Common myeloid progenitor, CD34-positive (primary cell): ENCODE measurements around the gene UBE2U.

Experiments
- CTCF ChIA-PET: fragments of 350-600 bp; sonication (Branson Sonifier 250); formaldehyde crosslinking; loops from one replicate; lab custom pipeline; 2021; ENCODE audit warnings: antibody characterized with exemption; lab: Charles Lee
- POLR2A ChIA-PET: fragments of 350-600 bp; sonication (Branson Sonifier 250); formaldehyde crosslinking; loops from one replicate; lab custom pipeline; 2021; ENCODE audit warnings: antibody characterized with exemption; lab: Charles Lee
- DNase-seq, 3 donors: peaks; one replicate each; pipeline versions ENCODE4 v3.0.0 to v3.0.0-alpha.2; 2013
- H3K27ac ChIP-seq, 2 experiments: 1 replicate in 1 of 2; 2 replicates in 1 of 2; pipeline ENCODE4 v1.7.0; 2013; ENCODE audit warnings: inconsistent platforms in 2 of 2, low read length in 2 of 2, mild to moderate bottlenecking in 2 of 2, low read depth in 1 of 2, moderate library complexity in 1 of 2; ENCODE audit not compliant: severe bottlenecking in 2 of 2, insufficient read depth in 1 of 2, poor library complexity in 1 of 2
- H3K27me3 ChIP-seq, 5 experiments: replicated peaks in 2 of 5; 1 replicate in 3 of 5; 2 replicates in 2 of 5; pipeline versions ENCODE4 v1.6.1 to v1.7.0; 2013; ENCODE audit warnings: low read length in 4 of 5, mild to moderate bottlenecking in 2 of 5, moderate library complexity in 2 of 5, inconsistent platforms in 1 of 5; ENCODE audit not compliant: insufficient read depth in 5 of 5, control insufficient read depth in 4 of 5
- H3K36me3 ChIP-seq, 4 experiments: 1 replicate in 2 of 4; 2 replicates in 2 of 4; pipeline versions ENCODE4 v1.6.1 to v1.7.0; 2013; ENCODE audit warnings: low read length in 3 of 4, control low read depth in 1 of 4, mild to moderate bottlenecking in 1 of 4; ENCODE audit not compliant: control insufficient read depth in 4 of 4, insufficient read depth in 4 of 4
- H3K4me1 ChIP-seq, 4 experiments: 1 replicate in 3 of 4; 2 replicates in 1 of 4; pipeline versions ENCODE4 v1.6.1 to v1.7.1; 2013; ENCODE audit warnings: low read length in 3 of 4, mild to moderate bottlenecking in 3 of 4, control low read depth in 1 of 4, inconsistent platforms in 1 of 4, moderate library complexity in 1 of 4; ENCODE audit not compliant: control insufficient read depth in 4 of 4, insufficient read depth in 4 of 4; ENCODE audit errors: control extremely low read depth in 1 of 4
- H3K4me3 ChIP-seq, 7 experiments: 1 replicate in 4 of 7; 2 replicates in 3 of 7; pipeline versions ENCODE4 v1.5.1 to v1.7.0; 2013; ENCODE audit warnings: mild to moderate bottlenecking in 7 of 7, low read length in 6 of 7, moderate library complexity in 6 of 7, inconsistent platforms in 2 of 7, low read depth in 2 of 7, control low read depth in 1 of 7; ENCODE audit not compliant: insufficient read depth in 4 of 7, control insufficient read depth in 1 of 7; ENCODE audit errors: extremely low read depth in 1 of 7
- H3K9me3 ChIP-seq, 5 experiments: 1 replicate in 4 of 5; 2 replicates in 1 of 5; pipeline versions ENCODE4 v1.6.1 to v1.7.1; 2013; ENCODE audit warnings: low read length in 4 of 5, mild to moderate bottlenecking in 2 of 5, inconsistent platforms in 1 of 5, low read depth in 1 of 5, moderate library complexity in 1 of 5; ENCODE audit not compliant: control insufficient read depth in 4 of 5, insufficient read depth in 2 of 5; ENCODE audit errors: control extremely low read depth in 1 of 5
- WGBS: methylation state at CpG from one replicate; pipeline ENCODE4 v1.1.5; 2013; ENCODE audit not compliant: insufficient coverage; 5-methylcytosine and 5-hydroxymethylcytosine counted together

Gene UBE2U

GRCh38 chr1:64197076-64197475, 6.3 kb upstream of the UBE2U start:
- H3K27me3 ChIP-seq, result no peaks in the 10 kb centered on the region
- H3K4me3 ChIP-seq, result no peak overlapping the region
- H3K4me1 ChIP-seq, result peaks cover 0 to 12% (median under 1%) of the 10 kb centered on the region in 4 experiments
- CTCF ChIA-PET, result no interaction called here
- no peaks in the 10 kb centered on the region for H3K36me3 ChIP-seq
- no peak overlapping the region for H3K27ac ChIP-seq
- DNase-seq, result no peak
- H3K9me3 ChIP-seq, result no peaks in the 10 kb centered on the region
- POLR2A ChIA-PET, result no interaction called here
- 94% methylated on average over 2 of the region's 3 CpGs for WGBS

- WGBS, result 67% methylated on average over 1 of the region's 2 CpGs
- Histone ChIP-seq H3K36me3 (no peaks in the 10 kb centered on the region), H3K9me3 (no peaks in the 10 kb centered on the region), H3K4me3 (no peak overlapping the region), H3K4me1 (peaks cover 0 to 11% (median under 1%) of the 10 kb centered on the region in 4 experiments), H3K27ac (no peak overlapping the region), H3K27me3 (no peaks in the 10 kb centered on the region)
- ChIA-PET CTCF (interaction anchor here (1.0 kb wide), 1 partner anchor 14 kb away, joined by 3 read pairs; no protein-coding TSS in a partner anchor), POLR2A (no interaction called here)
- no peak for DNase-seq
These were observed 4.3 kb upstream of the UBE2U start for GRCh38 chr1:64199154-64199553.

- peaks cover 0 to 3% (median 0%) of the 10 kb centered on the region in 4 experiments for H3K4me1 ChIP-seq
- no peaks in the 10 kb centered on the region for H3K9me3 ChIP-seq
- no peak overlapping the region for H3K27ac ChIP-seq
- ChIA-PET POLR2A (no interaction called here), CTCF (no interaction called here)
- DNase-seq, result no peak
- H3K4me3 ChIP-seq, result no peak overlapping the region
- no peaks in the 10 kb centered on the region for H3K27me3 ChIP-seq
- WGBS, result no CpG with 5 or more reads among the region's 1 CpG
- no peaks in the 10 kb centered on the region for H3K36me3 ChIP-seq
These were observed 3.4 kb upstream of the UBE2U start for GRCh38 chr1:64200064-64200463.

- H3K27ac ChIP-seq, result no peak overlapping the region
- WGBS, result no CpG with 5 or more reads among the region's 2 CpGs
- no peaks in the 10 kb centered on the region for H3K4me1 ChIP-seq
- no peak overlapping the region for H3K4me3 ChIP-seq
- no peaks in the 10 kb centered on the region for H3K9me3 ChIP-seq
- H3K36me3 ChIP-seq, result no peaks in the 10 kb centered on the region
- H3K27me3 ChIP-seq, result no peaks in the 10 kb centered on the region
- ChIA-PET CTCF (no interaction called here), POLR2A (no interaction called here)
- DNase-seq, result no peak
These were observed 5.8 kb downstream of the UBE2U start for GRCh38 chr1:64209221-64209620.

- Histone ChIP-seq H3K36me3 (no peaks in the 10 kb centered on the region), H3K27ac (no peak overlapping the region), H3K4me3 (no peak overlapping the region), H3K4me1 (no peaks in the 10 kb centered on the region), H3K9me3 (no peaks in the 10 kb centered on the region), H3K27me3 (no peaks in the 10 kb centered on the region)
- POLR2A ChIA-PET, result no interaction called here
- DNase-seq, result no peak
- CTCF ChIA-PET, result no interaction called here
These were observed 8.6 kb downstream of the UBE2U start for GRCh38 chr1:64212031-64212430.

- H3K4me3 ChIP-seq, result no peak overlapping the region
- WGBS, result 97% methylated on average over 3 of the region's 3 CpGs
- no peaks in the 10 kb centered on the region for H3K4me1 ChIP-seq
- DNase-seq, result no peak
- H3K27me3 ChIP-seq, result no peaks in the 10 kb centered on the region
- no peaks in the 10 kb centered on the region for H3K9me3 ChIP-seq
- POLR2A ChIA-PET, result no interaction called here
- no peaks in the 10 kb centered on the region for H3K36me3 ChIP-seq
- CTCF ChIA-PET, result interaction anchor here (0.9 to 1.4 kb wide), 3 partner anchors 13 to 31 kb away, joined by 3 read pairs; no protein-coding TSS in a partner anchor
- no peak overlapping the region for H3K27ac ChIP-seq
These were observed 12.2 kb downstream of the UBE2U start for GRCh38 chr1:64215576-64215975.

GRCh38 chr1:64220241-64220640, 16.8 kb downstream of the UBE2U start:
- Histone ChIP-seq H3K9me3 (no peaks in the 10 kb centered on the region), H3K27ac (no peak overlapping the region), H3K4me1 (peaks cover 0 to 4% (median 0%) of the 10 kb centered on the region in 4 experiments), H3K4me3 (no peak overlapping the region), H3K27me3 (no peaks in the 10 kb centered on the region), H3K36me3 (no peaks in the 10 kb centered on the region)
- WGBS, result 96% methylated on average over 4 of the region's 5 CpGs
- POLR2A ChIA-PET, result no interaction called here
- CTCF ChIA-PET, result no interaction called here
- no peak for DNase-seq
